NCI-H1417 treated with DMSO at 0.1 percent for 48 hours (cell line): ENCODE results near the gene SERF1A.
"Not testable (repeated sequence)": the region's sequence is repeated elsewhere in the genome, so short reads cannot be mapped to it uniquely, and the experiment has no call there.

ENCODE experiments used
- DNase-seq: peaks from one replicate; lab custom pipeline; 2025; lab: John Stamatoyannopoulos, UW

SERF1A gene

DNA sequence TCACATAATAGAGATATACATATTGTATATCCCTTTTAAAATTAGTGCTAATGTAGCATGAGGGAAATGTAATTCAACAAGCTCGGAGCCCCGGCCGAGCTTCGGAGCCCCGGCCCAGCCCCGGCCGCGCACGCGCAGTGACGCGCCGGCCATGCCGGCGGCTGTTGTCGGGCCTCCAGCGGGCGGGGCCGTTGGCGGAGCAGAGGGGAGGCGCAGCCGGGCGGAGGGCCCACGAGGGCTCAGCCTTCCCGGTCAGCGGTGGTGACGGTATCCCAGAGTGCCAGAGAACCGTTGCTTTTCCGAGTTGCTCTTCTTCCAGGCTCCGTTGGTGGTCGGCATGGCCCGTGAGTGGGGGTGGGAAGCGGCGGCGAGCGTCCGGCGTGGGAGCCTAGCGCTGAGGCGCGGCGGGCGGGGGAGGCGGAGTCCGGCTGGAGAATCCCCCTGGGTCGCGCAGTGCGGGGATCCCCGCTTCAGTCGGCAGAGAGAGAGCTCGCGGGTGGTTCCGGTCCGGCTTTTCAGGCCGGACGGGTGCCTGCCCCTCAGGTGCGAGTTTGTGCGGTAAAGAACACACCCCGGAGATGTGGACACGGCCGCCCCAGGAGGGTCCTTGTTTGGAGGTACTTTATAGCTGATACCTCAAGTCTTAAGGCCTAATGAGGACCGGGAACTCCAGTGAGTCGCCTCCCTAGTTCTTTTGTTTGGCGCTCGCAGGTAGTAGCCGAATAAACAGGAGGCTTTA, at the start of gene SERF1A:
Gene SERF1A (plus strand): TSS at position 137 of the 739 bp plus-strand sequence. CDS start 201 bp downstream, at position 338.
- not testable (repeated sequence) for DNase-seq

DNA sequence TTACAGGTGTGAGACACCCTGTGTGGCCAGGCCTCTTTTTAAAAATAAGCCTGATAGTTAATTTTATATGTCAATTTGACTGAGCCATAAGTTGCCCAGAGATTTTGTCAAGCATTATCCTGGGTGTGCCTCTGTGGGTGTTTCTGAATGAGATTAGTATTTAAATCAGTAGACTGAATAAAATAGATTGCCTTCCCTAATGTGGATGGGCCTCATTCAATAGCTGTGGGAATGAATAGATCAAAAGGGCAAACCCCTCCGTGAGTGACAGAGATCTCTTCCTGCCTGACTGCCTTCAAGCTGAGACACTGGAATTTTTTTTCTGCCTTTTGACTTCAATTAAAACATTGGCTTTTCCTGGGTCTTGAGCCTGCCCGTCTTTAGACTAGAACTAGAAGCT, 33.7 kb upstream of the SERF1A start:
- not testable (repeated sequence) for DNase-seq

DNA sequence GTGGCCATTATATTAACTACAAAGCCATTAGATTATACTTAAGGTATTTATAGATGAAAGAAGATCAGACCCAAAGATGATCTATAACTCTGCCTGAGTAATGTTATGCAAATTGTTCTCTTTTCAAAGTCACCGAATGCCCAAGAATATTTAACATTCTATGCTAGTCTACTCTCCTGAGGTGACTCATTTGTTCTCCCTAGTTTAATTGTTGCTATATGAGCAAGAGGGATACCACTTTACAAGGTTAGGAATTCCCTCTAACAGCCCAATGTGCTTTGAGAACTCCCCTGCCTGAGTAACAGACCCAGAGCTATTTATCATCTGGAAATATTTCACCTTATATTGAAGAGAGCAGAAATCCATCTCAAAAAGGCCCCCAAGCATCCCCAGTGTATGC, 29.8 kb upstream of the SERF1A start:
- DNase-seq: not testable (repeated sequence)

DNA sequence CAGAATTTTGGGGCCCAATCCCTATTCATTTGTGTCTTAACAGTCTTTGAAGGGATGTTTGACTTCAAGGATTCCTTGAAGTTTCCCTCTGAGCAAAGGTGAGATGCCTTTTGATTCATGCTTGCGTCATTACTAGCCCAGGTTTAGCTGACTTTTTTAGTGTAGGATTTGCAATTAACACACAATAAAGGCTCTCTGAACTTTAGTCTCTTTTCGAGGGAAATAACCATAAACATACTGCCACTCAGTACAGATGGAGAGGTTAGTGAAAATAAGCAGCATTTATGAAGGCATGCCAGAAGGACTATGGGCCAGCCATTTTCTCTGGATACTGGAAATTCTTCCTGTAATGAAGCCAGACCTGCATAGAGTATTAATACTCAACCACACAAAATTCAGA, 4.4 kb upstream of the SERF1A start:
- not testable (repeated sequence) for DNase-seq

DNA sequence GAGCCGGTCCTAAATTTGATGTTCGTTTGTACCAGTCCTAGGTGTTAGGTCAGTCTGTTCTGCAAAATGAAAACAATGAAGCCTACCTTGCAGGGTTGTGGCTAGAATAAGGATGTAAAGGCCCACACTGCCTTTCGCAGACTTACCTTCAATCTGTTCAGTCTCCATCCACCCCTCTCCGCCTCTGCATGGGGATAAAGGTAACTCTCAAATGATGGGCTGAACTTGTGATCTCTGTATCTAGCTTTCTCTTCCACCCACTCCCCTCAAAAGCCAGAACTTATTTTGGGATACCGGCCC, 753 bp downstream of the SERF1A start:
- DNase-seq: not testable (repeated sequence)

DNA sequence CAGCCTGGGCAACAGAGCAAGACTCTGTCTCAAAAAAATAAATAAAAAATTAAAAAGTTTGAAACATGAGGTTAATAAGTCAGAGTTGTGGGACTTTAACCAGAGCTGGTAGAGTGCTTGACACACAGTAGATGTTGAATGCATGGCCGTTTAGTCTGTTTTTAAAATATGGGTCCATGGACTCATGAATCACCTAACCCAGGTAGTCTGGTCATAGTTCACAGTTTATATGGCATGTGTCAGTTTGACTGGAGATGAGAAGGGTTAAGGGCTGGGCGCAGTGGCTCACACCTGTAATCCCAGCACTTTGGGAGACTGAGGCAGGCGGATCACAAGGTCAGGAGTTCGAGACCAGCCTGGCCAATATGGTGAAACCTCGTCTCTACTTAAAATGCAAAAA, 6.2 kb downstream of the SERF1A start:
- DNase-seq: not testable (repeated sequence)

DNA sequence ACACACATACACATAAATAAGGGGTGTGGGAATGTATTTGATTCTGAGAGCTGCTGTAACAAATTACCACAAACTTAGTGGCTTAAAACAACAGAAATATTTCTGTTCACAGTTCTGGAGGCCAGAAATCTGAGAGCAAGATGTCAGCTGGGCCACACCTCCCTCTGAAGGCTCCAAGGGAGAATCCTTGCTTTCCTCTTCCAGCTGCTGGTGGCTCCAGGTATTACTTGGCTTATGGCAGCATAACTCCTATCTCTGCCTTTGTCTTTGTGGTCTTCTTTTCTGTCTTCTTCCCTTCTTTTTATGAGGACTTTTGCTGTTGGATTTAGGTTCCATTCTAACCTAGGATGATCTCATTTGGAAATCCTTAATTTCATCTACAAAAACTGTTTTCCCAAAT, 16.4 kb downstream of the SERF1A start:
- not testable (repeated sequence) for DNase-seq

DNA sequence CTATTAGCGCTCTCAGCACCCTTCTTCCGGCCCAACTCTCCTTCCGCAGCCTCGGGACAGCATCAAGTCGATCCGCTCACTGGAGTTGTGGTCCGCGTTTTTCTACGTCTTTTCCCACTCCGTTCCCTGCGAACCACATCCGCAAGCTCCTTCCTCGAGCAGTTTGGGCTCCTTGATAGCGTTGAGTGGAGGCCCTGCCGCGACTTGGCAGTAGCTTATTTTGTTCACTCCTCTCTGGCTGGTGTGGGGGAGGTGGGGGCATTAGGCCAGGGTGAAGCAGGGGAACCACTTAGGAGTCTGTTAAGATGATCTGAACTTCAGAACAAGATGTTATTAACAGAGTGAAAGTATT, 24.7 kb downstream of the SERF1A start:
- not testable (repeated sequence) for DNase-seq

DNA sequence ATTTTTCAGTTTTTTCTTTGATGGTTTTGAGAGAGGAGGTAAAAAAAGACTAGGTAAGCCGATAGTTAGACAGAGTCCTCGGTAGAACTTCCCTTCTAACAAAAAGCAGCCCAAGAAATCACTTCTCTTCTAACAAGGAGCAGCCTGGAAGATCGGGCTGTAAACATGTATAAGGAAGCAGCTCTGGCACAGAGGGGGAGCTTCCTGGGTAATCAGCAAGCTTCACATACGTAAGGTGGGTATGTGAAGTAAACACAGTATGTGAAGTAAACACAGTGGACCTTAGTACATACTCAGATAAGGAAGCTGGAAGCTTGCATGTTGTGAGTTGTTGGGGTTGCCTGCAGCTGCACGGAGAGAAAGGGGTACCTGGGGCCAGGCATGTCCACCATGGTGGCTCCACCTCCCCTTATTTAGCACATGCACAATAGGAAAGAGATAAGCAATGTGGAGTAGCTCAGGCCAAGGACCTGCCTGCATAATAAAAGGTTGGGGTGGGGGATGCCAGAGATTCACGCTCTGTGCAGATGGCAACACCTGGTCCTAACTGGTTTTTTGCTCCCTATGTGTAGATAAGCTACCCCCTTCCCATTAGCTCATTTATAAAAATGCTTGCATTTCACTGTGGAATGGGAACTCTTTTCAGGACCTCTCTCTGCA, 31.4 kb downstream of the SERF1A start:
- not testable (repeated sequence) for DNase-seq

DNA sequence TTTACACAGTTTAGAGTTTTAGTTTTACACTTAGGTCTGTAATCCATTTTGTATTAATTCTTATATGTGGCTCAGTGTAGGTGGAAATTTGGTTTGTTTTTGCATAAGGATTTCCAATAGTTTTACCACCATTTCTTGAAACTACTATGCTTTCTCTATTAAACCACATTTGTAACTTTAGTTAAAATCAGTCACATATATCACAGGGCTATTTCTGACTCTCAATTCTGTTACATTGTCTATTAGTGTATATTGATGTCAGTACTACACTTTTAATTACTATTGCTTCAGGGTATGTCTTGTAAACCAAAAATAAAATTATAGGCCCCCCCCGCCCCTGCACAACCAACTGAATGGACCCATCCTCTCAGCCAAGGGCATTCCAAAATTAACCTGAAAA, 32.1 kb downstream of the SERF1A start:
- not testable (repeated sequence) for DNase-seq

DNA sequence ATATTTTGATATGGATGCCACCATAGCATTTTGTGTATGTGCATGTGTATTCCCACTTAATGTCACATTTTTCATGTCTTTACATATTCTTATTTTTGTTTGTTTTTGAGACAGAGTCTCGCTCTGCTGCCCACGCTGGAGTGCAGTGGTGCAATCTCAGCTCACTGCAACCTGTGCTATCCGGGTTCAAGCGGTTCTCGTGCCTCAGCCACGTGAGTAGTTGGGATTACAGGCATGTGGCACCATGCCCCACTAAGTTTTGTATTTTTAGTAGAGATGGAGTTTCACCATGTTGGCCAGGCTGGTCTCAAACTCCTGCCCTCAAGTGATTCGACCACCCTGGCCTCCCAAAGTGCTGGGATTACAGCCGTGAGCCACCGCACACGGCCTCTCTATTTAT, 52.6 kb downstream of the SERF1A start:
- DNase-seq: not testable (repeated sequence)
